C4-2B (cell line): ENCODE measurements around the gene QSOX2.

ENCODE experiments used
- H3K27ac ChIP-seq: fragments of 450-650 bp; 2 replicates; pipeline ENCODE4 v1.5.1; 2017
- ZFX ChIP-seq: fragments of 450-650 bp; IDR thresholded peaks from 2 replicates; pipeline ENCODE4 v1.6.1; 2017
- TF ChIP-seq, protein P1 (sequence below): fragments of 450-650 bp; conservative IDR thresholded peaks from 2 replicates; pipeline ENCODE4 v1.5.1; 2017; ENCODE audit warnings: mild to moderate bottlenecking

The QSOX2 gene

DNA sequence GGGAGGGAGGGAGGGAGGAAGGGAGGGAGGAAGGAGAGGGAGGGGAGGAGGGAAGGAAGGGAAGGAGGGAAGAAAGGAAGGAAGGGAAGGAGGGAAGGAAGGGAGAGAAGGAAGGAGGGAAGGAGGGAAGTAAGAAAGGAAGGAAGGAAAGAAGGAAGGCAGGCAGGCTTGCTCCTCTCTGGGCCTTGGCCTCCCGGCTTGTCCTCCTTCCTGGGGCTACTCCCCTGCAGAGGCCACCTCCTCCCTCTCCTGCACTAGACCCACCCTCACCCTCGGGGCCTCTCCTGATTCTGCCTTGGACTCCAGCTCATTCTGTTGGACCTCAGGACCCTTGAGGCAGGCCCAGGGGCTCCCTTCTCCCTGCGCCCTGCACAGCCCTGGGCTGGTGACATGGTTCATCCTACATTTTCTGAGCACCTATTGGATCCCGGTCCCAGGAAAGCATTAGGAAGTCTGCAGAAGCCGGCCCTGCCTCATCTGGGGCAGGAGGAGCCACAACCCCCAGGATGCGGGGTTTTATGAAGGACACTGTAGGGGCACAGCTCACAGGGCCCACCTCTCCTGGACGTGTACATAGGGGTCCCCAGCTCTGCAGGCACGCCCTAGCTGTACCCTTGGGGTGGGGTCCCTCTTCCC is 63.7 kb downstream of the QSOX2 start:
- no peak overlapping the region for H3K27ac ChIP-seq
- no peak for TF ChIP-seq ZFX
- TF ChIP-seq, protein P1, sequence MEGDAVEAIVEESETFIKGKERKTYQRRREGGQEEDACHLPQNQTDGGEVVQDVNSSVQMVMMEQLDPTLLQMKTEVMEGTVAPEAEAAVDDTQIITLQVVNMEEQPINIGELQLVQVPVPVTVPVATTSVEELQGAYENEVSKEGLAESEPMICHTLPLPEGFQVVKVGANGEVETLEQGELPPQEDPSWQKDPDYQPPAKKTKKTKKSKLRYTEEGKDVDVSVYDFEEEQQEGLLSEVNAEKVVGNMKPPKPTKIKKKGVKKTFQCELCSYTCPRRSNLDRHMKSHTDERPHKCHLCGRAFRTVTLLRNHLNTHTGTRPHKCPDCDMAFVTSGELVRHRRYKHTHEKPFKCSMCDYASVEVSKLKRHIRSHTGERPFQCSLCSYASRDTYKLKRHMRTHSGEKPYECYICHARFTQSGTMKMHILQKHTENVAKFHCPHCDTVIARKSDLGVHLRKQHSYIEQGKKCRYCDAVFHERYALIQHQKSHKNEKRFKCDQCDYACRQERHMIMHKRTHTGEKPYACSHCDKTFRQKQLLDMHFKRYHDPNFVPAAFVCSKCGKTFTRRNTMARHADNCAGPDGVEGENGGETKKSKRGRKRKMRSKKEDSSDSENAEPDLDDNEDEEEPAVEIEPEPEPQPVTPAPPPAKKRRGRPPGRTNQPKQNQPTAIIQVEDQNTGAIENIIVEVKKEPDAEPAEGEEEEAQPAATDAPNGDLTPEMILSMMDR: no peak

DNA sequence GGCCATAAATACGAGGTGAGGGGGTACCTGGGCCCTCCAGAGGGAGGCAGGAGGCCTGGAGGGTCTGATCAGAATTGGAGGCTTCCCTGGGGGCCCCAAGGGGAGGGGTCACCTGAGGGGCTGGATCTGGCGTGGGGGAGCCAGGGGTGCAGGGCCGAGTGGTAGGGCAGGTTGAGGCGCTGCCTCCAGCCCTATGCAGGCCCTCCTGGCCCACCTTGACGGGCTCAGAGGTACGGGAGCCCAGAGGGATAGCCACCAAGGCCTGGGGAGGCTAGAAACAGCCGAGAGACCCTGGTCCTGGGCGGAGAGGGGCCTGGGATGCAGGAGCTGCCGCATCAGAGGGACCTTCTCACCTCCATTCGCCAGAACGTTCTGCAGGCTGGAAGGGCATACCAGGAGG is 65.0 kb downstream of the QSOX2 start:
- no peak overlapping the region for H3K27ac ChIP-seq
- TF ChIP-seq ZFX: no peak
- TF ChIP-seq, protein P1: no peak

DNA sequence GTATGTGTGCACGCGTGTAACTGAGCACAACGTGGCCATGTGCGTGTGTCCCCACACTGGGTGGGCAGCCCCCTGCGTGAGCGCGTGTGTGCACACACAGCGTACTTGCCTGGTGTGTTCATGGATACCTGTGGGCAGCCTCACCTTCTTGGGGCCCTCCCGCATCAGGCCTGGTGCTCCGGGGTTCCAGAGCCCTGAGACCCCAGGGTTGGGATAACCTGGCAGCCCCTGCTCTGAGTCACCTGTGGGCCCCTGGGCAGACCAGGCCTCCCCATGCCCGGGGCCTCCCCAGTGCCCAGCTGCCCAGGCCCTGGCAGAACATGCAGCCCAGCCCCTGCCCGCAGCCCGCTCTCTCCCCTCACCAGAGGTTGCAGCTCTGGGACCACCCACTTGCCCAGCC is 65.9 kb downstream of the QSOX2 start:
- TF ChIP-seq ZFX: no peak
- TF ChIP-seq, protein P1: no peak
- no peak overlapping the region for H3K27ac ChIP-seq

DNA sequence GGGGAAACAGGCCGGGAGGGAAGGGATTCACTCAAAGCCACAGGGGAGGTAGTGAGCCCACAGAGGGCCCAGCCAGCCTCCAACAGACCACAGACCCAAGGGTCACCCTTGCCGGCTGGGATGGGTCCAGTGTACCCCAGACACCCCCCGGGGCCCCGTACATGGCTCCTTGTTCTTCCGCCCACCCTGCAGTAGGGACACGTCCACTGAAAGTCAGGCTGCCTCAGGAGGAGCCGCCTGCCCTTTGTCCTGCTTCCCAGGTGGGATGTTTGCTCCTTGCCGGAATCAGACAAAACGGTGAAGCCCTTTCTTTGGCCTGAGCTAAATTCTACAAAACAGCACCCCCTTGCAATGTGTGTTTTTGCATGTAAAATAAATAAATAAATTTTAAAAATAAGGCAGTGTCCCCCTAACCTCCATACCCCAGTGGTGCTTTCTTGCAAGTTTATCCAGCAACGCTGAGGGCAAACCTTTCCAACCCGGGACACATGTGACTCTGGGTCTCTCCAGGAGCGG is 66.5 kb downstream of the QSOX2 start:
- TF ChIP-seq ZFX: no peak
- TF ChIP-seq, protein P1: no peak
- H3K27ac ChIP-seq: no peak overlapping the region

DNA sequence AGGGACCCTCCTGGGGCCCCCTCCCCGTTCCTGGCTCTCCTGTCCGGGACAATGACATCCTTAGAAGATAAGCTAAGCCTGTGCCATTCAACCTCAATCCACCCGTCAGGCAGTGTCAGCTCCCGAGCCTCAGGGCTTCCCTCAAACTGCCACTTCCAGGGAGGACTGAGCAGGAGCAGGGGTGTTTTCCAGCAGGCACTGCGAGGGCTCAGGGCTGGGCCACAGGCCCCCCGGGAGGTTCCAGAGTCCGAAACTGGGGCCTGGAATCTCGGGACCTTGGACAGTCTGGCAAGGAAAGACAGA is 66.9 kb downstream of the QSOX2 start:
- H3K27ac ChIP-seq: no peak overlapping the region
- TF ChIP-seq ZFX: no peak
- TF ChIP-seq, protein P1: no peak

DNA sequence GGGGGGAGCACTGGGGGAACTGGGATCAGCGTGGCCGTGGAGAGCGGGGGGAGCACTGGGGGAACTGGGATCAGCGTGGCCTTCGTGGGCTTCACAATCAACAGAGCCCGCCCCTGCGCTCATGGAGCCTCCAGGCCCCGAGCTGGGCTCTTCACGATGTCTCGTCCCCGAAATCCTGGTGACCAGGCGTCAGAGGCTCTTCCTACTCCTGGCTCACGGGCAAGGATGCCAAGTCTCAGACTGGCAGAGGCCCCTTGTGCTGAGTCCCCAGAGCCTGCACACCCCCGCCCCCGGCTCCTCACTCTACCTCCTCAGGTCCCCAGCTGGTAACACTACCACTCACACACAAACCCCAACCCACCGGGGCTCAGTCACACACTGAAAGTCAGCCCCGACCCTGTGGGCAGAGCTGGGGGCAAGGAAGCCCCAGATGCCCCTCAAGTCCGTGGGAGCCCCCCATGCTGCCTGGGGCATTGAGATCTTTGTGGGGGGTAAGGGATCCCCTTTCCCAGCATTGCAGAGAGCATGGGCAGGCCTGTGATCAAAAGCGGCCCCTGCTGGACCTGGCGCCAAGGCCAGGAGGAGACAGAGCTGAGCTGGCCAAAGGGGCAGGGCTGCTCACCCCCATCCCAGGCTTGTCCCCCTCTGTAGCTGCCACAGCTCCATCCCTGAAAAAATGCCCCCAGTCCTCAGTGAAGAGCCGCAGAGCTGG is 67.4 kb downstream of the QSOX2 start:
- TF ChIP-seq ZFX: no peak
- TF ChIP-seq, protein P1: no peak
- no peak overlapping the region for H3K27ac ChIP-seq

DNA sequence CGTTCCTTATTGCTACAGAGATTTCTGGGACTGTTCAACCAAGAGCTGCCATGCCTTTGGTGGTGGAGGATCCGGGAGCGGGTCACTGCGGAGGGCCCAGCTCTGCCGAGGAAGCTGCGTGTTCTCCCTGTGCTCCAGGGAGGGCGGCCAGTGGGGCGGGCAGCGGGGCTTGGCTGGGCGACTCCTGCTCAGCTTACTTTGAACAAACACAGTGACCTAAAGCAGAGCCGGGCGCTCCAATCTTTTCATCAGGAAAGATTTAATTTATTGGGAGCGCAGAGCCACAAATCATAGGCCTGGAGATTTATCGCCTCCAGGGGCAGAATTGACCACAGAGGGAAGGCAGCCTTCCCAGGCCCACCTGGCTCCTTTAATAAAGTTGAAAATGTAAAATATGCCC is 68.4 kb downstream of the QSOX2 start:
- no peak overlapping the region for H3K27ac ChIP-seq
- TF ChIP-seq, protein P1: no peak
- TF ChIP-seq ZFX: no peak
